Stimulated activated CD8-positive, alpha-beta memory T cell treated with anti-CD3 and anti-CD28 coated beads, Interleukin-12 subunit alpha, Interleukin-12 subunit beta, amount 100 ng/mL, for 1 hour (primary cell): ENCODE measurements around the gene CIT.

Source experiments
- DNase-seq: peaks from one replicate; pipeline ENCODE4 v3.0.0-alpha.2; 2020; ENCODE audit warnings: low read depth

CIT gene

GRCh38 chr12:119694111-119694510 is 183.0 kb downstream of the CIT start:
- DNase-seq, result no peak

- no peak for DNase-seq
Observed at GRCh38 chr12:119693511-119693910, 183.6 kb downstream of the CIT start.

- DNase-seq, result no peak
Observed at GRCh38 chr12:119692997-119693396, 184.1 kb downstream of the CIT start.

GRCh38 chr12:119692410-119692809 is 184.7 kb downstream of the CIT start:
- no peak for DNase-seq

GRCh38 chr12:119691202-119691810 is 185.8 kb downstream of the CIT start:
- DNase-seq, result no peak

- no peak for DNase-seq
Observed at GRCh38 chr12:119689935-119690500, 187.1 kb downstream of the CIT start.

- DNase-seq, result no peak
Observed at GRCh38 chr12:119687879-119688278, 189.2 kb downstream of the CIT start.

- DNase-seq, result no peak
Observed at GRCh38 chr12:119687406-119687805, 189.7 kb downstream of the CIT start.

- no peak for DNase-seq
Observed at GRCh38 chr12:119686776-119687175, 190.3 kb downstream of the CIT start.

GRCh38 chr12:119686355-119686754 is 190.8 kb downstream of the CIT start:
- DNase-seq, result no peak

GRCh38 chr12:119685375-119685774 is 191.7 kb downstream of the CIT start:
- no peak for DNase-seq

- DNase-seq, result no peak
Observed at GRCh38 chr12:119684711-119685369, 192.3 kb downstream of the CIT start.

- no peak for DNase-seq
Observed at GRCh38 chr12:119683816-119684215, 193.3 kb downstream of the CIT start.

GRCh38 chr12:119683413-119683812 is 193.7 kb downstream of the CIT start:
- no peak for DNase-seq

GRCh38 chr12:119682639-119683252 is 194.4 kb downstream of the CIT start:
- no peak for DNase-seq

GRCh38 chr12:119681728-119682638 is 195.1 kb downstream of the CIT start:
- no peak for DNase-seq

GRCh38 chr12:119681111-119681510 is 196.0 kb downstream of the CIT start:
- no peak for DNase-seq

GRCh38 chr12:119679490-119679889 is 197.6 kb downstream of the CIT start:
- no peak for DNase-seq

- no peak for DNase-seq
Observed at GRCh38 chr12:119679081-119679480, 198.0 kb downstream of the CIT start.

- DNase-seq, result no peak
Observed at GRCh38 chr12:119678459-119678858, 198.7 kb downstream of the CIT start.

GRCh38 chr12:119676573-119676972 is 200.5 kb downstream of the CIT start:
- DNase-seq, result no peak

- no peak for DNase-seq
Observed at GRCh38 chr12:119676022-119676421, 201.1 kb downstream of the CIT start.
